Effector memory CD4-positive, alpha-beta T cell (primary cell): ENCODE data around the gene MIOS.
"Not testable (repeated sequence)": the region's sequence is repeated elsewhere in the genome, so short reads cannot be mapped to it uniquely, and the experiment has no call there.

Experiments
- DNase-seq, 3 donors: peaks; one replicate each; pipeline ENCODE4 v3.0.0-alpha.2; 2020
- H3K27ac ChIP-seq: 2 replicates; pipeline ENCODE4 v1.7.0; 2013; ENCODE audit warnings: mild to moderate bottlenecking, low read length, moderate library complexity; ENCODE audit not compliant: insufficient read depth, poor library complexity, severe bottlenecking
- H3K27me3 ChIP-seq: replicated peaks from 2 replicates; pipeline ENCODE4 v1.7.0; 2013; ENCODE audit warnings: mild to moderate bottlenecking, low read length; ENCODE audit not compliant: insufficient read depth, control insufficient read depth, poor library complexity, severe bottlenecking
- H3K36me3 ChIP-seq: 2 replicates; pipeline ENCODE4 v1.7.0; 2013; ENCODE audit warnings: mild to moderate bottlenecking, low read length, moderate library complexity; ENCODE audit not compliant: control insufficient read depth, insufficient read depth
- H3K4me1 ChIP-seq: 2 replicates; pipeline ENCODE4 v1.7.0; 2013; ENCODE audit warnings: low read length, mild to moderate bottlenecking; ENCODE audit not compliant: control insufficient read depth, insufficient read depth, poor library complexity, severe bottlenecking
- H3K4me3 ChIP-seq: 2 replicates; pipeline ENCODE4 v1.7.0; 2013; ENCODE audit warnings: low read length, low read depth, mild to moderate bottlenecking; ENCODE audit not compliant: insufficient read depth, poor library complexity, severe bottlenecking
- H3K9me3 ChIP-seq: 2 replicates; pipeline ENCODE4 v1.7.0; 2013; ENCODE audit warnings: mild to moderate bottlenecking, low read length, moderate library complexity; ENCODE audit not compliant: control insufficient read depth

Gene MIOS

DNA sequence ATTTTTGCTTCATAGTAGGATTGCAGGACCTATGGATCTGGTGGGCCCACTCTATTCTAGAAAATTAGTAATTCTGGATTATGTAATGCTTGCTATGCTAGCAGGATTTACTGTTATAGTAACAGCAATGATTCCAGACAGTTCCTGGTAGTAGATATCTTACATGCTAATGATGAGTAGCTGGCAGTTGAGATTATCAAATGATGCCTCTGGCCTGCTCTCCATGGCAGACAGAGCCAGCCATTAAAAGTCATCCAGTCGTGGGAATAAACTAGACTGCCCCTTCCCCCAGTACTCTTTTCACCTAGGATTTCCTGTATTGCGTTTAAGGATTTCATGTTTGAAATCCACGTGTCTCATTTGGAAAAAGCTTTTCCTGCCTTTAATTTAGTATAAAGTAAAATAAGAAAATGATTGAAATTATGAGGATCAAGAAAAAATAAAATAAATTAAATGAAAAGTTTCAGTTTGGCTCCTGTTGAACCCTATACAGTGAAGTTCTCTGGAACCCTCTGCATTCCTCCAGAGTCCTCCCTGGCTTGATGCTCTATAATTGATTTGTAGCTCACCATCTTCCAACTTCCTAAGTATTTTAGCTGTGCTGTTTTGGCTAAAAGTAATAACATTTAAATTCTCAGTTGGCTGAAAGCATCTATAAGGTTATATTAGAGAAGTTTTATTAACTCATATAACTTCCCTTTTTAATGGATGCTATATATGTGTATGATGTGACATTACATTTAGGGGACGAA lies 88.5 kb downstream of the MIOS start:
- Histone ChIP-seq H3K4me3 (no peak overlapping the region), H3K27ac (no peak overlapping the region), H3K36me3 (no peaks in the 10 kb centered on the region), H3K27me3 (no peaks in the 10 kb centered on the region), H3K4me1 (no peaks in the 10 kb centered on the region), H3K9me3 (no peaks in the 10 kb centered on the region)
- no peak for DNase-seq

GRCh38 chr7:7656459-7656858 lies 89.8 kb downstream of the MIOS start:
- H3K27ac ChIP-seq, DNase-seq, H3K4me3 ChIP-seq, H3K9me3 ChIP-seq, H3K4me1 ChIP-seq, H3K36me3 ChIP-seq, H3K27me3 ChIP-seq: not testable (repeated sequence)
